Endothelial cell of umbilical vein (primary cell): ENCODE data around the gene PTGES3.

Experiments used
- EZH2 ChIP-seq: IDR thresholded peaks from 2 replicates; pipeline ENCODE4 v1.6.1; 2012; ENCODE audit warnings: borderline replicate concordance, low read depth, mild to moderate bottlenecking, moderate library complexity, low read length, inconsistent platforms; ENCODE audit not compliant: severe bottlenecking
- GATA2 ChIP-seq: IDR thresholded peaks from 2 replicates; pipeline ENCODE4 v1.7.0; 2011; ENCODE audit warnings: low read depth, mild to moderate bottlenecking, moderate library complexity, mixed read lengths, low read length; ENCODE audit not compliant: insufficient read length, insufficient read depth
- MYC ChIP-seq: IDR thresholded peaks from one replicate; pipeline ENCODE4 v1.6.1; 2011; ENCODE audit warnings: mild to moderate bottlenecking, low read depth, low read length
- POLR2A ChIP-seq: IDR thresholded peaks from 2 replicates; pipeline ENCODE4 v1.6.1; 2012; ENCODE audit warnings: low read depth, mild to moderate bottlenecking, control low read depth, low read length
- POLR2AphosphoS5 ChIP-seq: IDR thresholded peaks from 2 replicates; pipeline ENCODE4 v1.6.1; 2012; ENCODE audit warnings: low read depth, mild to moderate bottlenecking, control low read depth, low read length, moderate library complexity; ENCODE audit not compliant: insufficient read depth
- TF ChIP-seq, protein P1 (sequence below), 2 donors: IDR thresholded peaks; 1 replicate in 1 of 2; 2 replicates in 1 of 2; pipeline ENCODE4 v1.5.1; 2011; ENCODE audit warnings: low read length in 2 of 2, mild to moderate bottlenecking in 2 of 2, moderate library complexity in 2 of 2, control low read depth in 1 of 2, inconsistent platforms in 1 of 2, low read depth in 1 of 2; ENCODE audit not compliant: insufficient read depth in 1 of 2; ENCODE audit errors: extremely low read depth in 1 of 2
- TF ChIP-seq, protein P2 (sequence below): IDR thresholded peaks from 2 replicates; pipeline ENCODE4 v1.6.1; 2011; ENCODE audit not compliant: insufficient read depth, insufficient read length

DNA sequence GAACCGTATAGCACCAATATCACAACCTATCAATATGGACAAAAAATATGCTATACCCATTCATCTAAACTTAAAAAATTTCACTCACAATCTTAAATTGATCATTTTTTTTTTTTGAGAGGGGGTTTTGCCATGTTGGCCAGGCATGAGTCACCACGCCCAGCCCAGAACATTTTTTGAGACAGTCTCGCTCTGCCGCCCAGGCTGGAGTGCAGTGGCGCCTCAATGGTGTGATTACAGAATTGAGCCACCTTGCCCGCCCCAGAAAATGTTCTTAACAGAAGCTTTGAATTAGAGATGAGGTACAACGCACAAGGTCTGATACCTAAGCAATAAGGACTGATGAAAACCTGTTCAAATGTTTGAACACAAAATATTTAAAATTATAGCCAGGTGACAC is 26.5 kb downstream of the PTGES3 start:
- TF ChIP-seq POLR2A (no peak), GATA2 (no peak), POLR2AphosphoS5 (no peak), EZH2 (no peak), MYC (no peak)
- TF ChIP-seq, protein P1, sequence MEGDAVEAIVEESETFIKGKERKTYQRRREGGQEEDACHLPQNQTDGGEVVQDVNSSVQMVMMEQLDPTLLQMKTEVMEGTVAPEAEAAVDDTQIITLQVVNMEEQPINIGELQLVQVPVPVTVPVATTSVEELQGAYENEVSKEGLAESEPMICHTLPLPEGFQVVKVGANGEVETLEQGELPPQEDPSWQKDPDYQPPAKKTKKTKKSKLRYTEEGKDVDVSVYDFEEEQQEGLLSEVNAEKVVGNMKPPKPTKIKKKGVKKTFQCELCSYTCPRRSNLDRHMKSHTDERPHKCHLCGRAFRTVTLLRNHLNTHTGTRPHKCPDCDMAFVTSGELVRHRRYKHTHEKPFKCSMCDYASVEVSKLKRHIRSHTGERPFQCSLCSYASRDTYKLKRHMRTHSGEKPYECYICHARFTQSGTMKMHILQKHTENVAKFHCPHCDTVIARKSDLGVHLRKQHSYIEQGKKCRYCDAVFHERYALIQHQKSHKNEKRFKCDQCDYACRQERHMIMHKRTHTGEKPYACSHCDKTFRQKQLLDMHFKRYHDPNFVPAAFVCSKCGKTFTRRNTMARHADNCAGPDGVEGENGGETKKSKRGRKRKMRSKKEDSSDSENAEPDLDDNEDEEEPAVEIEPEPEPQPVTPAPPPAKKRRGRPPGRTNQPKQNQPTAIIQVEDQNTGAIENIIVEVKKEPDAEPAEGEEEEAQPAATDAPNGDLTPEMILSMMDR (IDR thresholded peaks at IDR 0.05; ENCODE audit: extremely low read depth in 1 of 2, insufficient read depth in 1 of 2, low read depth in 1 of 2, low read length in 2 of 2), result no peak
- TF ChIP-seq, protein P2, sequence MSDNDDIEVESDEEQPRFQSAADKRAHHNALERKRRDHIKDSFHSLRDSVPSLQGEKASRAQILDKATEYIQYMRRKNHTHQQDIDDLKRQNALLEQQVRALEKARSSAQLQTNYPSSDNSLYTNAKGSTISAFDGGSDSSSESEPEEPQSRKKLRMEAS, result no peak
